ENCODE data around the gene LUZP1. TPM values are rescaled to one million over a fixed set of nuclear protein-coding genes. Genes with fewer than 3 reads are reported as not detected.
"Not testable (repeated sequence)": the region's sequence is repeated elsewhere in the genome, so short reads cannot be mapped to it uniquely, and the experiment has no call there.

The LUZP1 gene
- total RNA-seq, 4 donors from 2014 or later: 16.7 to 17.7 (median 17.2) TPM

GRCh38 chr1:23194119-23194984 lies 25.7 kb upstream of the LUZP1 start:
- Histone ChIP-seq H3K4me3 (no peak overlapping the region), H3K4me1 (peaks cover 0 to 15% (median 0%) of the 10 kb centered on the region in 4 donors), H3K27ac (no peak overlapping the region), H3K27me3 (no peaks in the 10 kb centered on the region), H3K9me3 (no peaks in the 10 kb centered on the region), H3K36me3 (no peaks in the 10 kb centered on the region)
- DNase-seq (ENCODE audit: low spot score in 2 of 2): no peak
- TF ChIP-seq EP300 (IDR thresholded peaks at IDR 0.05) (no peak), CTCF (IDR thresholded peaks at IDR 0.05) (no peak), POLR2A (IDR thresholded peaks at IDR 0.05) (no peak)
- WGBS, 2 donors: 46 to 60% methylated on average over 11 of the region's 11 CpGs

- Histone ChIP-seq H3K9me3 (no peaks in the 10 kb centered on the region), H3K27ac (no peak overlapping the region), H3K36me3 (no peaks in the 10 kb centered on the region), H3K27me3 (no peaks in the 10 kb centered on the region), H3K4me1 (peaks cover 0 to 15% (median 0%) of the 10 kb centered on the region in 4 donors), H3K4me3 (no peak overlapping the region)
- DNase-seq (ENCODE audit: low spot score in 2 of 2): no peak
- TF ChIP-seq POLR2A (IDR thresholded peaks at IDR 0.05): no peak
- TF ChIP-seq CTCF (IDR thresholded peaks at IDR 0.05): no peak
- TF ChIP-seq EP300 (IDR thresholded peaks at IDR 0.05): no peak
- 94 to 96% methylated on average over 27 of the region's 27 CpGs for WGBS, 2 donors
These were observed 24.9 kb upstream of the LUZP1 start for GRCh38 chr1:23193391-23194118.

DNA sequence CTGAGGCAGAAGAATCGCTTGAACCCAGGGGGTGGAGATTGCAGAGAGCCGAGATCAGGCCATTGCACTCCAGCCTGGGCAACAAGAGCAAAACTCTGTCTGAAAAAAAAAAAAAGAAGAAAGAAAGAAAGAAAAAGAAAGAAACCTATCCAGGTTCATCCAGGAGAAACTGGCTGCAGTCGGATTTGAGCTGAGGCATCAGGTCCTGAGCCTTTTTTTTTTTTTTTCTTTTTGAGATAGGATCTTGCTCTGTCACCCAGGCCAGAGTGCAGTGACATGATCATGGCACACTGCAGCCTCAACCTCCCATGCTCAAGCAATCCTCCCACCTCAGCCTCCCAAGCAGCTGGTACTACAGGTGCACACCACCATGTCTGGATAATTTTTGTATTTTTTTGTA lies 22.5 kb upstream of the LUZP1 start:
- whole genome bisulfite sequencing, 2 donors: 83 to 89% methylated on average over 3 of the region's 3 CpGs
- peaks cover 0 to 11% (median 0%) of the 10 kb centered on the region in 4 donors for H3K4me1 ChIP-seq
- TF ChIP-seq EP300 (IDR thresholded peaks at IDR 0.05): no peak
- TF ChIP-seq CTCF (IDR thresholded peaks at IDR 0.05): no peak
- TF ChIP-seq POLR2A (IDR thresholded peaks at IDR 0.05): no peak

GRCh38 chr1:23188936-23189452 lies 20.3 kb upstream of the LUZP1 start:
- 91 to 93% methylated on average over 13 of the region's 13 CpGs for WGBS, 2 donors
- DNase-seq (ENCODE audit: low spot score in 2 of 2): not testable (repeated sequence)

More for the DNA sequence above, 22.5 kb upstream of the LUZP1 start:
- no peaks in the 10 kb centered on the region for H3K27me3 ChIP-seq
- H3K4me3 ChIP-seq: no peak overlapping the region
- H3K36me3 ChIP-seq: no peaks in the 10 kb centered on the region
- DNase-seq (ENCODE audit: low spot score in 2 of 2): no peak
- no peak overlapping the region for H3K27ac ChIP-seq
- H3K9me3 ChIP-seq: no peaks in the 10 kb centered on the region

DNA sequence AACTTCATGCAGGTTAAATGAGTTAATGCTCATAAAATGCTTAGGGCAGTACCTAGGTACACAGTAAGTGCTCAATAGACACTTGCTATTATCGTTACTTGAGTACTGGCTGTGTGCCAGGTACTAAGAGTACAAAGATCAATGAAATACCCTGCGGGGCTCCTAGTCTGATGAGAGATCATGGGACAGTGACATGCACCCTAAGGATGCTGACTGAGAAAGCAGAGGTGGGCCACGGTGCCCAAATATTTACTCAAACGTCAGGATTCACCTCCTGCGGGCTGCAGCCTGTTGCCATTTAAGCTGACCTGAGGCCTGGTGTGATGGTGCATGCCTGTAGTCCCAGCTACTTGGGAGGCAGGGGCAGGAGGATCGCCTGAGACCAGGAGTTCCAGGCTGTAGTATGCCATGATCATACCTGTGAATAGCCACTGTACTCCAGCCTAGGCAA lies 19.8 kb upstream of the LUZP1 start:
- TF ChIP-seq EP300 (IDR thresholded peaks at IDR 0.05): no peak
- no peak for TF ChIP-seq CTCF (IDR thresholded peaks at IDR 0.05)
- no peak for TF ChIP-seq POLR2A (IDR thresholded peaks at IDR 0.05)
- Histone ChIP-seq H3K36me3 (no peaks in the 10 kb centered on the region), H3K4me1 (peaks cover 0 to 5% (median 2%) of the 10 kb centered on the region in 4 donors), H3K27me3 (no peaks in the 10 kb centered on the region), H3K27ac (no peak overlapping the region), H3K4me3 (no peak overlapping the region), H3K9me3 (no peaks in the 10 kb centered on the region)
- DNase-seq (ENCODE audit: low spot score in 2 of 2): no peak
- WGBS, 2 donors: 69% methylated on average over 6 of the region's 6 CpGs

More at GRCh38 chr1:23188936-23189452, 20.3 kb upstream of the LUZP1 start:
- not testable (repeated sequence) for H3K9me3 ChIP-seq, H3K36me3 ChIP-seq, H3K4me3 ChIP-seq, H3K27me3 ChIP-seq, H3K4me1 ChIP-seq, H3K27ac ChIP-seq

Data from tibial nerve (tissue), 4 donors.